ENCODE measurements around the gene MAP2K5.

GRCh38 chr15:67587331-67587730, 44.8 kb downstream of the MAP2K5 start:
- TF ChIP-seq ZNF609 (CRISPR knock-in tag; IDR thresholded peaks at IDR 0.05; ENCODE audit: borderline replicate concordance) = no peak
- TF ChIP-seq AFF4 (CRISPR knock-in tag; IDR thresholded peaks at IDR 0.05) = no peak
- TF ChIP-seq BRF2 (IDR thresholded peaks at IDR 0.05; ENCODE audit: borderline replicate concordance, insufficient read depth, insufficient read length) = no peak
- TF ChIP-seq REST (IDR thresholded peaks at IDR 0.05; ENCODE audit: borderline replicate concordance) = no peak
- TF ChIP-seq REST (CRISPR knock-in tag; IDR thresholded peaks at IDR 0.05; ENCODE audit: low read depth) = no peak
- no peak for TF ChIP-seq ZNF707 (CRISPR knock-in tag; conservative IDR thresholded peaks at IDR 0.05)
- TF ChIP-seq ZNF24 (IDR thresholded peaks at IDR 0.05) = no peak
- TF ChIP-seq HNRNPLL (IDR thresholded peaks at IDR 0.05; ENCODE audit: low read depth, low read length, poor library complexity, severe bottlenecking) = no peak
